ENCODE results near the gene UTS2B.

- TF ChIP-seq CTCF (conservative IDR thresholded peaks at IDR 0.05; ENCODE audit: low read depth, low read length) (no peak), EZH2 (IDR thresholded peaks at IDR 0.05; ENCODE audit: borderline replicate concordance, low read depth, low read length, poor library complexity, severe bottlenecking) (no peak)
Measured at GRCh38 chr3:191301782-191302411, 28.4 kb downstream of the UTS2B start.

All from A673 (cell line).